HEK293 (cell line): ENCODE data around the gene TARDBP.

Source experiments
- CTCF ChIA-PET: fragments of 350-600 bp; formaldehyde crosslinking; extraction: SDS; loops from one replicate; lab custom pipeline; 2021; ENCODE audit warnings: antibody characterized with exemption; lab: Yijun Ruan, JAX
- POLR2A ChIA-PET: fragments of 300-600 bp; formaldehyde crosslinking; extraction: SDS; loops from one replicate; lab custom pipeline; 2020; ENCODE audit warnings: antibody characterized with exemption, inconsistent platforms; lab: Yijun Ruan, JAX
- H3K27ac ChIP-seq: fragments of 200-500 bp; sonication (Bioruptor generic); 2 replicates; pipeline ENCODE4 v1.5.1; 2014; ENCODE audit warnings: low read depth, low read length, control low read depth, inconsistent platforms; ENCODE audit errors: extremely low read depth
- H3K36me3 ChIP-seq, 2 experiments: fragments of 200-500 bp in 1 of 2; sonication (Bioruptor generic) in 1 of 2; 1 replicate in 1 of 2; 2 replicates in 1 of 2; pipeline ENCODE4 v1.5.1; 2014 to 2017; ENCODE audit warnings: inconsistent platforms in 2 of 2, low read length in 2 of 2; ENCODE audit not compliant: control insufficient read depth in 2 of 2, insufficient read depth in 1 of 2
- H3K4me1 ChIP-seq: fragments of 200-500 bp; sonication (Bioruptor generic); 2 replicates; pipeline ENCODE4 v1.5.1; 2014; ENCODE audit warnings: mild to moderate bottlenecking, low read length, inconsistent platforms; ENCODE audit not compliant: control insufficient read depth, insufficient read depth
- H3K4me3 ChIP-seq: 2 replicates; pipeline ENCODE4 v1.5.1; 2011; ENCODE audit warnings: low read depth, mild to moderate bottlenecking, control low read depth, low read length, moderate library complexity
- H3K9me3 ChIP-seq: fragments of 200-500 bp; sonication (Bioruptor generic); 2 replicates; pipeline ENCODE4 v1.5.1; 2014; ENCODE audit warnings: low read depth, low read length, inconsistent platforms; ENCODE audit not compliant: control insufficient read depth, insufficient read depth
- AEBP2 ChIP-seq: fragments of 450-650 bp; formaldehyde crosslinking; IDR thresholded peaks from 2 replicates; pipeline ENCODE4 v1.5.1; 2016; ENCODE audit warnings: missing biosample characterization, missing genetic modification characterization, borderline replicate concordance
- FEZF1 ChIP-seq: fragments of 450-650 bp; formaldehyde crosslinking; IDR thresholded peaks from 2 replicates; pipeline ENCODE4 v1.5.1; 2016; ENCODE audit warnings: missing biosample characterization, missing genetic modification characterization
- OVOL3 ChIP-seq: fragments of 450-650 bp; formaldehyde crosslinking; IDR thresholded peaks from 2 replicates; pipeline ENCODE4 v1.5.1; 2016; ENCODE audit warnings: missing biosample characterization, missing genetic modification characterization
- REST ChIP-seq: fragments of 450-650 bp; formaldehyde crosslinking; IDR thresholded peaks from 2 replicates; pipeline ENCODE4 v1.5.1; 2016; ENCODE audit warnings: missing biosample characterization, missing genetic modification characterization
- SCRT1 ChIP-seq: fragments of 450-650 bp; formaldehyde crosslinking; IDR thresholded peaks from 2 replicates; pipeline ENCODE4 v1.5.1; 2016; ENCODE audit warnings: missing biosample characterization, missing genetic modification characterization, borderline replicate concordance
- ZBTB17 ChIP-seq: fragments of 450-650 bp; formaldehyde crosslinking; IDR thresholded peaks from 2 replicates; pipeline ENCODE4 v1.5.1; 2016; ENCODE audit warnings: missing biosample characterization, missing genetic modification characterization
- ZFP37 ChIP-seq: fragments of 450-650 bp; formaldehyde crosslinking; IDR thresholded peaks from 2 replicates; pipeline ENCODE4 v1.5.1; 2016; ENCODE audit warnings: missing biosample characterization, missing genetic modification characterization
- ZIC2 ChIP-seq: fragments of 450-650 bp; formaldehyde crosslinking; IDR thresholded peaks from 2 replicates; pipeline ENCODE4 v1.5.1; 2016; ENCODE audit warnings: missing biosample characterization, missing genetic modification characterization
- ZNF148 ChIP-seq: fragments of 450-650 bp; formaldehyde crosslinking; IDR thresholded peaks from 2 replicates; pipeline ENCODE4 v1.5.0; 2017; ENCODE audit warnings: missing biosample characterization, missing genetic modification characterization, borderline replicate concordance
- ZNF18 ChIP-seq: fragments of 450-650 bp; formaldehyde crosslinking; IDR thresholded peaks from 2 replicates; pipeline ENCODE4 v1.5.1; 2016; ENCODE audit warnings: missing biosample characterization, missing genetic modification characterization
- ZNF366 ChIP-seq: fragments of 450-650 bp; formaldehyde crosslinking; conservative IDR thresholded peaks from 2 replicates; pipeline ENCODE4 v1.5.1; 2016; ENCODE audit warnings: missing biosample characterization, missing genetic modification characterization
- ZNF48 ChIP-seq: fragments of 450-650 bp; formaldehyde crosslinking; IDR thresholded peaks from 2 replicates; pipeline ENCODE4 v1.5.1; 2016; ENCODE audit warnings: missing biosample characterization, missing genetic modification characterization
- ZNF560 ChIP-seq: fragments of 450-650 bp; formaldehyde crosslinking; IDR thresholded peaks from 2 replicates; pipeline ENCODE4 v1.5.1; 2017; ENCODE audit warnings: missing biosample characterization, missing genetic modification characterization, borderline replicate concordance
- ZNF658 ChIP-seq: fragments of 450-650 bp; formaldehyde crosslinking; IDR thresholded peaks from 2 replicates; pipeline ENCODE4; 2016; ENCODE audit warnings: missing biosample characterization, missing genetic modification characterization
- TF ChIP-seq, protein P1 (sequence below): fragments of 450-650 bp; formaldehyde crosslinking; IDR thresholded peaks from 2 replicates; pipeline ENCODE4 v1.5.1; 2016; ENCODE audit warnings: missing biosample characterization, missing genetic modification characterization
- TF ChIP-seq, protein P2 (sequence below): fragments of 450-650 bp; formaldehyde crosslinking; IDR thresholded peaks from 2 replicates; pipeline ENCODE4 v1.5.1; 2016; ENCODE audit warnings: missing biosample characterization, missing genetic modification characterization, borderline replicate concordance

TARDBP gene

GRCh38 chr1:11041048-11041447, 28.6 kb downstream of the TARDBP start:
- Histone ChIP-seq H3K27ac (no peak overlapping the region), H3K9me3 (no peaks in the 10 kb centered on the region), H3K36me3 (no peaks in the 10 kb centered on the region), H3K4me1 (no peaks in the 10 kb centered on the region), H3K4me3 (no peak overlapping the region)
- TF ChIP-seq ZIC2 (tag by site-specific recombination): no peak
- TF ChIP-seq ZBTB17 (tag by site-specific recombination): peak; percentile 13
- TF ChIP-seq ZNF148: 0 out of 2 replicates have a peak, but pooled peaks have one; percentile 0
- peak; percentile 96 for TF ChIP-seq ZNF366
- CTCF ChIA-PET: interaction anchor here (0.7 kb wide), 1 partner anchor 20 kb away, joined by 3 read pairs; no protein-coding TSS in a partner anchor
- POLR2A ChIA-PET: no interaction called here

DNA sequence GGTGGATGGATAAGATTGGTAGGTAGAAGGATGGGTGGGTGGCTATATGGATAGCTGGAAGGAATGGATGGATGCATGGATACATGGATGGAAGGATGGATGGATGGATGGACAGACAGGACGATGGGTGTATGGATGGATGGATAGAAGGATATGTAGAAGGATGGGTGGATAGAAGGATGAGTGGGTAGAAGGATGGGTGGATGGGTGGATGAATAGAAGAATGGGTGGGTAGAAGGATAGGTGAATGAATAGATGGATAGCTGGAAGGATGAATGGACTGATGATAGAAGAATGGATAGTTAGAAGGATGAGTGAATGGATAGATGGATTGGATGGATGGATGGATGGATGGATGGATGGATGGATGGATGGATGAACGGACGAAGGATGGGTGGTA, 29.6 kb downstream of the TARDBP start:
- Histone ChIP-seq H3K36me3 (no peaks in the 10 kb centered on the region), H3K9me3 (no peaks in the 10 kb centered on the region), H3K4me3 (no peak overlapping the region), H3K4me1 (no peaks in the 10 kb centered on the region), H3K27ac (no peak overlapping the region)
- ChIA-PET CTCF (interaction anchor here (0.6 to 1.0 kb wide), 3 partner anchors 22 to 794 kb away, joined by 3 to 4 read pairs (median 3); no protein-coding TSS in a partner anchor), POLR2A (no interaction called here)
- TF ChIP-seq FEZF1 (tag by site-specific recombination) (no peak), REST (tag by site-specific recombination) (no peak), AEBP2 (tag by site-specific recombination) (no peak), ZNF18 (tag by site-specific recombination) (no peak), ZNF48 (tag by site-specific recombination) (no peak), ZNF658 (tag by site-specific recombination) (peak; percentile 43; the same call in 1 of the 2 replicates), ZNF366 (peak; percentile 96), OVOL3 (tag by site-specific recombination) (no peak), ZNF148 (no peak), ZNF560 (no peak), ZFP37 (tag by site-specific recombination) (no peak), SCRT1 (tag by site-specific recombination) (no peak)
- TF ChIP-seq, protein P1, sequence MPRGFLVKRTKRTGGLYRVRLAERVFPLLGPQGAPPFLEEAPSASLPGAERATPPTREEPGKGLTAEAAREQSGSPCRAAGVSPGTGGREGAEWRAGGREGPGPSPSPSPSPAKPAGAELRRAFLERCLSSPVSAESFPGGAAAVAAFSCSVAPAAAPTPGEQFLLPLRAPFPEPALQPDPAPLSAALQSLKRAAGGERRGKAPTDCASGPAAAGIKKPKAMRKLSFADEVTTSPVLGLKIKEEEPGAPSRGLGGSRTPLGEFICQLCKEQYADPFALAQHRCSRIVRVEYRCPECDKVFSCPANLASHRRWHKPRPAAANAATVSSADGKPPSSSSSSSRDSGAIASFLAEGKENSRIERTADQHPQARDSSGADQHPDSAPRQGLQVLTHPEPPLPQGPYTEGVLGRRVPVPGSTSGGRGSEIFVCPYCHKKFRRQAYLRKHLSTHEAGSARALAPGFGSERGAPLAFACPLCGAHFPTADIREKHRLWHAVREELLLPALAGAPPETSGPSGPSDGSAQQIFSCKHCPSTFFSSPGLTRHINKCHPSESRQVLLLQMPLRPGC (tag by site-specific recombination): no peak
- TF ChIP-seq, protein P2, sequence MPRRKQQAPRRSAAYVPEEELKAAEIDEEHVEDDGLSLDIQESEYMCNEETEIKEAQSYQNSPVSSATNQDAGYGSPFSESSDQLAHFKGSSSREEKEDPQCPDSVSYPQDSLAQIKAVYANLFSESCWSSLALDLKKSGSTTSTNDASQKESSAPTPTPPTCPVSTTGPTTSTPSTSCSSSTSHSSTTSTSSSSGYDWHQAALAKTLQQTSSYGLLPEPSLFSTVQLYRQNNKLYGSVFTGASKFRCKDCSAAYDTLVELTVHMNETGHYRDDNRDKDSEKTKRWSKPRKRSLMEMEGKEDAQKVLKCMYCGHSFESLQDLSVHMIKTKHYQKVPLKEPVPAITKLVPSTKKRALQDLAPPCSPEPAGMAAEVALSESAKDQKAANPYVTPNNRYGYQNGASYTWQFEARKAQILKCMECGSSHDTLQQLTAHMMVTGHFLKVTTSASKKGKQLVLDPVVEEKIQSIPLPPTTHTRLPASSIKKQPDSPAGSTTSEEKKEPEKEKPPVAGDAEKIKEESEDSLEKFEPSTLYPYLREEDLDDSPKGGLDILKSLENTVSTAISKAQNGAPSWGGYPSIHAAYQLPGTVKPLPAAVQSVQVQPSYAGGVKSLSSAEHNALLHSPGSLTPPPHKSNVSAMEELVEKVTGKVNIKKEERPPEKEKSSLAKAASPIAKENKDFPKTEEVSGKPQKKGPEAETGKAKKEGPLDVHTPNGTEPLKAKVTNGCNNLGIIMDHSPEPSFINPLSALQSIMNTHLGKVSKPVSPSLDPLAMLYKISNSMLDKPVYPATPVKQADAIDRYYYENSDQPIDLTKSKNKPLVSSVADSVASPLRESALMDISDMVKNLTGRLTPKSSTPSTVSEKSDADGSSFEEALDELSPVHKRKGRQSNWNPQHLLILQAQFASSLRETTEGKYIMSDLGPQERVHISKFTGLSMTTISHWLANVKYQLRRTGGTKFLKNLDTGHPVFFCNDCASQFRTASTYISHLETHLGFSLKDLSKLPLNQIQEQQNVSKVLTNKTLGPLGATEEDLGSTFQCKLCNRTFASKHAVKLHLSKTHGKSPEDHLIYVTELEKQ (tag by site-specific recombination): no peak
